ENCODE measurements around the gene P4HB. TPM values are rescaled to one million over a fixed set of nuclear protein-coding genes. Genes with fewer than 3 reads are reported as not detected.
"Not testable (repeated sequence)": the region's sequence is repeated elsewhere in the genome, so short reads cannot be mapped to it uniquely, and the experiment has no call there.

The P4HB gene
- total RNA-seq, 8 experiments from 2014 or later = 116 to 461 (median 257) TPM

GRCh38 chr17:81844887-81845286 is 15.4 kb downstream of the P4HB start:
- H3K27ac ChIP-seq = no peak overlapping the region
- in situ Hi-C loops (cut with MboI; ENCODE audit: low pct_unique_long_range_greater_than_20kb in 2 of 9, low sequenced_read_pairs in 9 of 9, unreplicated experiment in 9 of 9) = no loop called here
- no peak overlapping the region for H3K4me3 ChIP-seq
- H3K4me1 ChIP-seq (replicated peaks in 1 of 2) = no peaks in the 10 kb centered on the region
- no peak for ATAC-seq (replicated peaks in 6 of 8)
- 88 to 100% (median 97%) methylated on average over 2 to 7 of the region's 13 CpGs; no CpG with 5 or more reads in 6 of the 10 experiments for WGBS, 10 experiments

GRCh38 chr17:81844327-81844851 is 15.9 kb downstream of the P4HB start:
- ATAC-seq (replicated peaks in 6 of 8) = peak; percentile 10 to 31 (median 18)
- in situ Hi-C loops (cut with MboI; ENCODE audit: low pct_unique_long_range_greater_than_20kb in 2 of 9, low sequenced_read_pairs in 9 of 9, unreplicated experiment in 9 of 9) = no loop called here

GRCh38 chr17:81843713-81844326 is 16.5 kb downstream of the P4HB start:
- in situ Hi-C loops (cut with MboI; ENCODE audit: low pct_unique_long_range_greater_than_20kb in 2 of 9, low sequenced_read_pairs in 9 of 9, unreplicated experiment in 9 of 9) = no loop called here
- H3K4me3 ChIP-seq = no peak overlapping the region
- peak in 5 of 8 experiments; percentile 4 to 20 (median 16) for ATAC-seq (replicated peaks in 6 of 8)
- 81 to 100% (median 89%) methylated on average over 2 to 12 of the region's 30 CpGs; no CpG with 5 or more reads in 6 of the 10 experiments for WGBS, 10 experiments
- no peaks in the 10 kb centered on the region for H3K4me1 ChIP-seq (replicated peaks in 1 of 2)
- no peak overlapping the region for H3K27ac ChIP-seq

More at GRCh38 chr17:81844327-81844851, 15.9 kb downstream of the P4HB start:
- Histone ChIP-seq H3K4me3 (no peak overlapping the region), H3K27ac (no peak overlapping the region), H3K4me1 (replicated peaks in 1 of 2) (no peaks in the 10 kb centered on the region)
- 80 to 100% (median 92%) methylated on average over 1 to 8 of the region's 14 CpGs; no CpG with 5 or more reads in 5 of the 10 experiments for WGBS, 10 experiments

GRCh38 chr17:81842725-81843504 is 17.4 kb downstream of the P4HB start:
- H3K4me1 ChIP-seq (replicated peaks in 1 of 2) = no peaks in the 10 kb centered on the region
- H3K27ac ChIP-seq = no peak overlapping the region
- WGBS, 10 experiments = 57 to 100% (median 91%) methylated on average over 1 to 9 of the region's 21 CpGs; no CpG with 5 or more reads in 3 of the 10 experiments
- in situ Hi-C loops (cut with MboI; ENCODE audit: low pct_unique_long_range_greater_than_20kb in 2 of 9, low sequenced_read_pairs in 9 of 9, unreplicated experiment in 9 of 9) = no loop called here
- no peak overlapping the region for H3K4me3 ChIP-seq
- ATAC-seq (replicated peaks in 6 of 8) = peak in 4 of 8 experiments; percentile 7 to 33 (median 14)

GRCh38 chr17:81842378-81842724 is 18.0 kb downstream of the P4HB start:
- no peaks in the 10 kb centered on the region for H3K4me1 ChIP-seq (replicated peaks in 1 of 2)
- no peak overlapping the region for H3K4me3 ChIP-seq
- no peak overlapping the region for H3K27ac ChIP-seq
- in situ Hi-C loops (cut with MboI; ENCODE audit: low pct_unique_long_range_greater_than_20kb in 2 of 9, low sequenced_read_pairs in 9 of 9, unreplicated experiment in 9 of 9) = no loop called here
- no peak for ATAC-seq (replicated peaks in 6 of 8)
- WGBS, 10 experiments = 90 to 97% (median 96%) methylated on average over 2 to 11 of the region's 11 CpGs; no CpG with 5 or more reads in 6 of the 10 experiments

- H3K4me1 ChIP-seq (replicated peaks in 1 of 2) = no peaks in the 10 kb centered on the region
- in situ Hi-C loops (cut with MboI; ENCODE audit: low pct_unique_long_range_greater_than_20kb in 2 of 9, low sequenced_read_pairs in 9 of 9, unreplicated experiment in 9 of 9) = no loop called here
- peak in 1 of 8 experiments; percentile 0 for ATAC-seq (replicated peaks in 6 of 8)
- 68 to 93% (median 85%) methylated on average over 3 to 12 of the region's 15 CpGs; no CpG with 5 or more reads in 7 of the 10 experiments for WGBS, 10 experiments
- H3K4me3 ChIP-seq = no peak overlapping the region
- H3K27ac ChIP-seq = no peak overlapping the region
These were observed 18.5 kb downstream of the P4HB start for GRCh38 chr17:81841866-81842265.

GRCh38 chr17:81840826-81841778 is 19.2 kb downstream of the P4HB start:
- Histone ChIP-seq H3K4me1 (replicated peaks in 1 of 2) (no peaks in the 10 kb centered on the region), H3K4me3 (no peak overlapping the region), H3K27ac (no peak overlapping the region)
- in situ Hi-C loops (cut with MboI; ENCODE audit: low pct_unique_long_range_greater_than_20kb in 2 of 9, low sequenced_read_pairs in 9 of 9, unreplicated experiment in 9 of 9) = no loop called here
- WGBS, 10 experiments = 60 to 100% (median 84%) methylated on average over 1 to 16 of the region's 40 CpGs; no CpG with 5 or more reads in 6 of the 10 experiments
- peak in 6 of 8 experiments; percentile 4 to 15 (median 10) for ATAC-seq (replicated peaks in 6 of 8)

GRCh38 chr17:81840059-81840458 is 20.3 kb downstream of the P4HB start:
- in situ Hi-C loops (cut with MboI; ENCODE audit: low pct_unique_long_range_greater_than_20kb in 2 of 9, low sequenced_read_pairs in 9 of 9, unreplicated experiment in 9 of 9); H3K27ac ChIP-seq; ATAC-seq (replicated peaks in 6 of 8); H3K4me1 ChIP-seq (replicated peaks in 1 of 2); H3K4me3 ChIP-seq: not testable (repeated sequence)
- 67 to 92% (median 88%) methylated on average over 2 to 4 of the region's 5 CpGs; no CpG with 5 or more reads in 5 of the 10 experiments for WGBS, 10 experiments

GRCh38 chr17:81839301-81839700 is 21.0 kb downstream of the P4HB start:
- ATAC-seq (replicated peaks in 6 of 8) = no peak
- WGBS, 10 experiments = 58 to 89% (median 83%) methylated on average over 4 to 13 of the region's 15 CpGs; no CpG with 5 or more reads in 2 of the 10 experiments
- Histone ChIP-seq H3K4me1 (replicated peaks in 1 of 2) (peaks cover 1 to 4% of the 10 kb centered on the region in 2 donors), H3K4me3 (no peak overlapping the region), H3K27ac (no peak overlapping the region)
- in situ Hi-C loops (cut with MboI; ENCODE audit: low pct_unique_long_range_greater_than_20kb in 2 of 9, low sequenced_read_pairs in 9 of 9, unreplicated experiment in 9 of 9) = no loop called here

- 20 to 65% (median 39%) methylated on average over 1 to 8 of the region's 17 CpGs; no CpG with 5 or more reads in 3 of the 10 experiments for WGBS, 10 experiments
- H3K4me3 ChIP-seq = no peak overlapping the region
- ATAC-seq (replicated peaks in 6 of 8) = peak in 1 of 8 experiments; percentile 4
- H3K27ac ChIP-seq = no peak overlapping the region
- in situ Hi-C loops (cut with MboI; ENCODE audit: low pct_unique_long_range_greater_than_20kb in 2 of 9, low sequenced_read_pairs in 9 of 9, unreplicated experiment in 9 of 9) = no loop called here
- peaks cover 5 to 9% of the 10 kb centered on the region in 2 donors for H3K4me1 ChIP-seq (replicated peaks in 1 of 2)
These were observed 21.5 kb downstream of the P4HB start for GRCh38 chr17:81838753-81839255.

GRCh38 chr17:81837641-81838040 is 22.7 kb downstream of the P4HB start:
- H3K27ac ChIP-seq = no peak overlapping the region
- H3K4me1 ChIP-seq (replicated peaks in 1 of 2) = peaks cover 5 to 10% of the 10 kb centered on the region in 2 donors
- 22 to 100% (median 89%) methylated on average over 1 to 4 of the region's 9 CpGs; no CpG with 5 or more reads in 4 of the 10 experiments for WGBS, 10 experiments
- H3K4me3 ChIP-seq = no peak overlapping the region
- no peak for ATAC-seq (replicated peaks in 6 of 8)
- in situ Hi-C loops (cut with MboI; ENCODE audit: low pct_unique_long_range_greater_than_20kb in 2 of 9, low sequenced_read_pairs in 9 of 9, unreplicated experiment in 9 of 9) = no loop called here

- in situ Hi-C loops (cut with MboI; ENCODE audit: low pct_unique_long_range_greater_than_20kb in 2 of 9, low sequenced_read_pairs in 9 of 9, unreplicated experiment in 9 of 9) = no loop called here
- Histone ChIP-seq H3K4me1 (replicated peaks in 1 of 2) (peaks cover 14 to 20% of the 10 kb centered on the region in 2 donors), H3K4me3 (peak within 1 kb of the TSS; percentile 66 to 94 (median 89)), H3K27ac (peak within 1 kb of the TSS; percentile 90 to 96)
- WGBS, 10 experiments = 80 to 100% (median 90%) methylated on average over 1 to 4 of the region's 26 CpGs; no CpG with 5 or more reads in 5 of the 10 experiments
- ATAC-seq (replicated peaks in 6 of 8) = no peak
These were observed 25.5 kb downstream of the P4HB start, which contains the start of gene PPP1R27 for GRCh38 chr17:81834831-81835267. Gene PPP1R27 (minus strand): TSS chr17:81835050. CDS start chr17:81834953, 97 bp downstream.
